ENCODE measurements around the gene VIL1. TPM values are rescaled to one million over a fixed set of nuclear protein-coding genes. Genes with fewer than 3 reads are reported as not detected.
A peak's percentile ranks its signal among the peaks of the same experiment; 100 is the strongest.

VIL1 gene
- total RNA-seq, 1 donor from 2014 or later = not detected

Small RNAs within 50 kb of the gene (microRNA-seq; reads per million reads assigned to microRNA genes)
- gene MIR26B = 23,511 reads per million, percentile 98 among the genes with 10 or more reads in this experiment

Other genes with a start within 250 kb of the VIL1 start
- gene ARPC2, start 201.9 kb upstream of the VIL1 start, total RNA-seq = 521 and 535 TPM in 2 replicates
- gene GPBAR1, start 158.1 kb upstream of the VIL1 start, total RNA-seq = 0.55 and 0.70 TPM in 2 replicates
- gene AAMP, start 149.0 kb upstream of the VIL1 start, total RNA-seq = 78.8 and 87.3 TPM in 2 replicates
- gene PNKD, start 148.6 kb upstream of the VIL1 start, total RNA-seq = 40.9 and 43.3 TPM in 2 replicates
- gene TMBIM1, start 126.6 kb upstream of the VIL1 start, total RNA-seq = 34.8 and 37.2 TPM in 2 replicates
- gene CATIP, start 62.3 kb upstream of the VIL1 start, total RNA-seq = 0.23 TPM in 1 of 2 replicates, not detected in the other
- gene SLC11A1, start 36.9 kb upstream of the VIL1 start, total RNA-seq = not detected in 2 replicates
- 41.8 and 45.0 TPM in 2 replicates for gene CTDSP1, start 19.3 kb upstream of the VIL1 start, total RNA-seq
- 5.6 and 6.4 TPM in 2 replicates for gene USP37, start 149.2 kb downstream of the VIL1 start, total RNA-seq
- 34.6 and 35.6 TPM in 2 replicates for gene CNOT9, start 149.7 kb downstream of the VIL1 start, total RNA-seq
- gene PLCD4, start 188.8 kb downstream of the VIL1 start, total RNA-seq = 0.86 and 0.89 TPM in 2 replicates
- 19.9 and 28.0 TPM in 2 replicates for gene ZNF142, start 240.5 kb downstream of the VIL1 start, total RNA-seq
- gene BCS1L, start 240.6 kb downstream of the VIL1 start, total RNA-seq = 27.5 and 28.4 TPM in 2 replicates

Data from astrocyte (in vitro differentiated cells and primary cell).